Adipocyte (in vitro differentiated cells): ENCODE results near the gene MRAS.

Source experiments
- DNase-seq: peaks from one replicate; pipeline ENCODE4 v3.0.0-alpha.2; 2015; ENCODE audit warnings: low read depth
- H3K27me3 ChIP-seq: replicated peaks from 2 replicates; pipeline ENCODE4 v1.7.0; 2013; ENCODE audit warnings: mild to moderate bottlenecking, low read length, moderate library complexity; ENCODE audit not compliant: control insufficient read depth, insufficient read depth
- H3K36me3 ChIP-seq: 2 replicates; pipeline ENCODE4 v1.7.0; 2013; ENCODE audit warnings: low read length, mild to moderate bottlenecking, moderate library complexity; ENCODE audit not compliant: control insufficient read depth, insufficient read depth, severe bottlenecking
- H3K4me1 ChIP-seq: 2 replicates; pipeline ENCODE4 v1.7.0; 2013; ENCODE audit warnings: mild to moderate bottlenecking, low read length, moderate library complexity; ENCODE audit not compliant: control insufficient read depth, insufficient read depth
- H3K4me3 ChIP-seq: 2 replicates; pipeline ENCODE4 v1.7.0; 2013; ENCODE audit warnings: mild to moderate bottlenecking, low read length, moderate library complexity
- H3K9ac ChIP-seq: 2 replicates; pipeline ENCODE4 v1.7.0; 2013; ENCODE audit warnings: mild to moderate bottlenecking, low read length, moderate library complexity
- H3K9me3 ChIP-seq: 2 replicates; pipeline ENCODE4 v1.7.0; 2013; ENCODE audit warnings: mild to moderate bottlenecking, low read length, moderate library complexity; ENCODE audit not compliant: control insufficient read depth

Gene MRAS

GRCh38 chr3:138347960-138348753, at the start of gene MRAS:
Gene MRAS (plus strand): TSS chr3:138348579. CDS start chr3:138372884, 24,305 bp downstream.
- Histone ChIP-seq H3K36me3 (no peaks in the 10 kb centered on the region), H3K4me3 (peak within 1 kb of the TSS; percentile 96), H3K4me1 (peaks cover 45% of the 10 kb centered on the region), H3K27me3 (no peaks in the 10 kb centered on the region), H3K9ac (peak within 1 kb of the TSS; percentile 96), H3K9me3 (no peaks in the 10 kb centered on the region)
- DNase-seq, result peak; percentile 95

GRCh38 chr3:138300647-138301046, 47.7 kb upstream of the MRAS start:
- no peaks in the 10 kb centered on the region for H3K27me3 ChIP-seq
- H3K36me3 ChIP-seq, result peaks cover 43% of the 10 kb centered on the region
- H3K9me3 ChIP-seq, result no peaks in the 10 kb centered on the region
- no peak overlapping the region for H3K4me3 ChIP-seq
- H3K4me1 ChIP-seq, result no peaks in the 10 kb centered on the region
- no peak for DNase-seq
- no peak overlapping the region for H3K9ac ChIP-seq

- peaks cover 15% of the 10 kb centered on the region for H3K36me3 ChIP-seq
- no peak overlapping the region for H3K9ac ChIP-seq
- no peak overlapping the region for H3K4me3 ChIP-seq
- no peaks in the 10 kb centered on the region for H3K27me3 ChIP-seq
- peaks cover 9% of the 10 kb centered on the region for H3K9me3 ChIP-seq
- DNase-seq, result no peak
- no peaks in the 10 kb centered on the region for H3K4me1 ChIP-seq
These were observed 44.9 kb upstream of the MRAS start for GRCh38 chr3:138303474-138303873.

GRCh38 chr3:138307899-138308298, 40.5 kb upstream of the MRAS start:
- Histone ChIP-seq H3K4me1 (no peaks in the 10 kb centered on the region), H3K27me3 (no peaks in the 10 kb centered on the region), H3K9me3 (peaks cover 47% of the 10 kb centered on the region), H3K36me3 (no peaks in the 10 kb centered on the region), H3K4me3 (no peak overlapping the region), H3K9ac (no peak overlapping the region)
- DNase-seq, result no peak

GRCh38 chr3:138308783-138309182, 39.6 kb upstream of the MRAS start:
- no peaks in the 10 kb centered on the region for H3K36me3 ChIP-seq
- no peaks in the 10 kb centered on the region for H3K27me3 ChIP-seq
- peaks cover 47% of the 10 kb centered on the region for H3K9me3 ChIP-seq
- no peaks in the 10 kb centered on the region for H3K4me1 ChIP-seq
- no peak overlapping the region for H3K9ac ChIP-seq
- no peak for DNase-seq
- H3K4me3 ChIP-seq, result no peak overlapping the region

GRCh38 chr3:138310494-138310893, 37.9 kb upstream of the MRAS start:
- no peak for DNase-seq
- peaks cover 47% of the 10 kb centered on the region for H3K9me3 ChIP-seq
- H3K9ac ChIP-seq, result no peak overlapping the region
- no peaks in the 10 kb centered on the region for H3K36me3 ChIP-seq
- H3K4me1 ChIP-seq, result no peaks in the 10 kb centered on the region
- no peak overlapping the region for H3K4me3 ChIP-seq
- H3K27me3 ChIP-seq, result no peaks in the 10 kb centered on the region

- Histone ChIP-seq H3K9me3 (peaks cover 24% of the 10 kb centered on the region), H3K27me3 (peaks cover under 1% of the 10 kb centered on the region), H3K4me1 (no peaks in the 10 kb centered on the region), H3K36me3 (no peaks in the 10 kb centered on the region), H3K9ac (no peak overlapping the region), H3K4me3 (no peak overlapping the region)
- DNase-seq, result peak; percentile 4
These were observed 33.6 kb upstream of the MRAS start for GRCh38 chr3:138314751-138315150.

- Histone ChIP-seq H3K9me3 (no peaks in the 10 kb centered on the region), H3K4me1 (no peaks in the 10 kb centered on the region), H3K4me3 (no peak overlapping the region), H3K36me3 (no peaks in the 10 kb centered on the region), H3K27me3 (peaks cover 19% of the 10 kb centered on the region), H3K9ac (no peak overlapping the region)
- DNase-seq, result no peak
These were observed 30.7 kb upstream of the MRAS start for GRCh38 chr3:138317687-138318086.

GRCh38 chr3:138323971-138324370, 24.4 kb upstream of the MRAS start:
- peaks cover 25% of the 10 kb centered on the region for H3K4me1 ChIP-seq
- no peak overlapping the region for H3K9ac ChIP-seq
- no peaks in the 10 kb centered on the region for H3K9me3 ChIP-seq
- DNase-seq, result no peak
- H3K36me3 ChIP-seq, result no peaks in the 10 kb centered on the region
- no peak overlapping the region for H3K4me3 ChIP-seq
- peaks cover 19% of the 10 kb centered on the region for H3K27me3 ChIP-seq

- H3K4me3 ChIP-seq, result no peak overlapping the region
- no peaks in the 10 kb centered on the region for H3K36me3 ChIP-seq
- H3K27me3 ChIP-seq, result peaks cover 8% of the 10 kb centered on the region
- no peak for DNase-seq
- peaks cover 37% of the 10 kb centered on the region for H3K4me1 ChIP-seq
- no peaks in the 10 kb centered on the region for H3K9me3 ChIP-seq
- H3K9ac ChIP-seq, result no peak overlapping the region
These were observed 22.4 kb upstream of the MRAS start for GRCh38 chr3:138325990-138326389.

GRCh38 chr3:138326866-138327595, 21.3 kb upstream of the MRAS start:
- Histone ChIP-seq H3K27me3 (no peaks in the 10 kb centered on the region), H3K9ac (no peak overlapping the region), H3K4me3 (no peak overlapping the region), H3K4me1 (peaks cover 37% of the 10 kb centered on the region), H3K9me3 (no peaks in the 10 kb centered on the region), H3K36me3 (no peaks in the 10 kb centered on the region)
- DNase-seq, result no peak
